ENCODE measurements around the gene RAB25. TPM values are rescaled to one million over a fixed set of nuclear protein-coding genes. Genes with fewer than 3 reads are reported as not detected.
A peak's percentile ranks its signal among the peaks of the same experiment; 100 is the strongest.

RAB25 gene
- total RNA-seq, 4 donors from 2014 or later: 0.84 TPM; not detected in 3

DNA sequence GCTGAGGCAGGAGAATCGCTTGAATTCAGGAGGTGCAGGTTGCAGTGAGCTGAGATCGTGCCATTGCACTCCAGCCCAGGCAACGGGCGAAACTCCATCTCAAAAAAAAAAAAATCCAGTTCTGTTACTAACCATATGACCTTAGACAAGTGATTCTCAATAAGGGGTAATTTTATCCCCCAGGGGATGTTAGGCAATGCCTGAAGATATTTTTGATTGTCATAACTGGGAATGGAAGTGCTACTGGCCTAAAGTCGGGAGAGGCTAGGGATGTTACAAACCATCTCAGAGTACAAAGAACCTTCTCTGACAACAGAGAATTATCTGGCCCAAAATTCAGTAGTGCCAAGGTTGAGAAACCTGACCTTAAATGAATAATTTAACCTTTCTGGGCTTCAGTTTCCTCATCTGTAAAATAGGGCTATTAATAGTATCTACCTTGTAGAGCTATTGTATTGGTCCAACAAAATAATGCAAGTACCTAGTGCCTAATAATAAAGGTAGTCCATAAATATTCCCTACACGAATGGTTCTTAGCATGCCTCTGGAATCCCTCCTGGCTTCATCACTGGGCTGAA, 47.8 kb downstream of the RAB25 start:
- no peak for DNase-seq (ENCODE audit: low spot score)
- TF ChIP-seq CTCF (IDR thresholded peaks at IDR 0.05): no peak
- no peak for ATAC-seq (ENCODE audit: low FRiP score)

DNA sequence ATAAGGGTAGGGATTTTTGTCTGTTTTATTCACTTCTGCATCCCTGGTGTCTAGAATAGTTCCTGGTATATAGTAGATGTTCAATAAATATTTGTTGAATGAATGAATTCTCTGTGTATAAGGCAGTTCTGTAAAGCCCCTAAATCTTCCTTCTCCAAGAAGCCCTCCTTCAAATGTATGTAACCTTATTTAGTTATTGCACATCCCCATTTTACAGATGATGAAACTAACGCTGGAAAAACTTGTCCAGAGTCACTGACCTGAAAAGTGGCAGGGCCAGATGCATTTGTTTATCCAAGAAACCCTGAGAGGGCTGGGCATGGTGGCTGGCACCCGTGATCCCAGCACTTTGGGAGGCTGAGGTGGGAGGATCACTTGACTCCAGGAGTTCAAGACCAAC, 49.3 kb downstream of the RAB25 start:
- no peak for TF ChIP-seq CTCF (IDR thresholded peaks at IDR 0.05)
- no peak for DNase-seq (ENCODE audit: low spot score)
- no peak for ATAC-seq (ENCODE audit: low FRiP score)

DNA sequence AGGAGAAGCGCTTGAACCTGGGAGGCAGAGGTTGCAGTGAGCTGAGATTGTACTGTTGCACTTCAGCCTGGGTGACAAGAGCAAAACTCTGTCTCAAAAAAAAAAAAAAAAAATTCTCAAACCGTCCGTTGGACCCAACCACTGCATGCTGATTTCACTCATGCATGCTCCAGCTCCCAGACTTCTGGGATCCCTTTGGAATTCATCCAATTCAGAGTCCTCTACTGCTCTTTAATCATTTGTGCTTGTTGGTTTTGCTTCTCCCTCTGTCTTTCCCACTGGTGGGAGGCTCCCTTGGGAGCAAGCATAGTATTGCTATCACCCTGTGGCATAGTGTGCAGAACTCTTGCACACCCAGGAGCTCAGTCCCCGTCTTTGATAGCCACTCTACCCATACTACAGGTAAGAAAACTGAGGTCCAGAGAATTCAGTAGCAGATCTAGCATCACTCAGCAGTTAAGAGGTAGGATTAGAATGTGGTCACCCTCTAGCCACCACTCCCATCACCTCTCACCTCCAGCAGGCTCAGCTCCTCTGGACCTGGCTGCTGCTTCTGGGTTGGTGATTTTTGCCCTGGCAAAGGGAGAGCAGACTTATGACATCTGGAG, 50.5 kb downstream of the RAB25 start:
- no peak for TF ChIP-seq CTCF (IDR thresholded peaks at IDR 0.05)
- ATAC-seq (ENCODE audit: low FRiP score) (no peak), DNase-seq (ENCODE audit: low spot score) (no peak)

GRCh38 chr1:156112276-156113137, 51.5 kb downstream of the RAB25 start:
- no peak for TF ChIP-seq CTCF (IDR thresholded peaks at IDR 0.05)
- ATAC-seq (ENCODE audit: low FRiP score) (no peak), DNase-seq (ENCODE audit: low spot score) (no peak)

- TF ChIP-seq CTCF (IDR thresholded peaks at IDR 0.05): no peak
Observed at GRCh38 chr1:156113282-156113950, 52.5 kb downstream of the RAB25 start.

GRCh38 chr1:156114101-156114918, 53.4 kb downstream of the RAB25 start, which contains the start of gene LMNA:
Gene LMNA, plus strand, starts transcription at chr1:156114711. Its CDS starts 208 bp downstream, at chr1:156114919.
- ATAC-seq (ENCODE audit: low FRiP score): peak; percentile 92
- peak; percentile 91 for DNase-seq (ENCODE audit: low spot score)
- TF ChIP-seq CTCF (IDR thresholded peaks at IDR 0.05): no peak

More at GRCh38 chr1:156113282-156113950, 52.5 kb downstream of the RAB25 start:
- ATAC-seq (ENCODE audit: low FRiP score) (no peak), DNase-seq (ENCODE audit: low spot score) (no peak)

All from omental fat pad (tissue), 4 donors.